22Rv1 (cell line): ENCODE measurements around the gene XCL1.

Source experiments
- ZFX ChIP-seq: fragments of 450-650 bp; IDR thresholded peaks from 2 replicates; pipeline ENCODE4 v1.6.1; 2017; ENCODE audit warnings: antibody characterized with exemption, borderline replicate concordance
- TF ChIP-seq, protein P1 (sequence below): fragments of 450-650 bp; IDR thresholded peaks from 2 replicates; pipeline ENCODE4 v1.5.1; 2017; ENCODE audit warnings: mild to moderate bottlenecking

DNA sequence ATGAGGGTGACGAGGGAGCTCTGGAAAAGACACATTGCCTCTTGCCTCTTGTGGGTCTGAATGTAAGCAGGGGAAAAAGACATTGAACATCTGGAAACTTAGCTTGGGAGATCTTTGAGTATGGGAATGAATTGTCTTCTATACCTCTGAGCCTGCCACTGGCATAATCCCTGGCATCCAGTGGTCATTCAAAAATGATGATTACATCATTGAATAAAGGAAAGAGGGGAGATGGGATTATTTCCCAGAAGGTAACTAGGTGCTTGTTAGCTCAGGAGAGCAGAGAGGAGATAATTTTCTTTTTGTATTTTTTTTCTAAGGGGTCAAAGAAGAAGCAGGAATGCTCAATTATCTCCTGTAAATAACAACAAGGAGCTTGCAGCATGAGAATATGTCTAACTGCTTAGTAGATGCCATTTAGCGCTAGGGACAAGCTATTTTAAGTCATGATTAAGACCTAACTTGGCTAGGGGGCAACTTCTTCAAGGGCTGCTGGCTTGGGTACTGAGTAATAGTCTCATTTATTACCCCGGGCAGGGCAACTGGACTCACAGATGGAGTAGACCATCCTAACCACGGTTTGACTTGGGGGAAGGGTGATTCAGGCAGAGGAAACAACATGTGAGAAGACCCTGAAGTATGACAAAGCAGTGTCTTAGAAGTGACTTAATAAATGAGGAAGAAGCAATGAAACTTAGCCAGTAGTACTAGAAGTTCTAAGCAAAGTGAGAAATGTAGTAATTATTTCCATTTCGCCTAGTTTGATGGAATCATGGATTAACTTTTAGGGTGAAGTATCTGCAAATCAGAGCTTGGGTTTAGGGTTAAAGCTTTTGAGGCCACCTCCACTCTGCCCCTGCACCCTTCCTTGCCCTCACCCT, 21.6 kb upstream of the XCL1 start:
- TF ChIP-seq, protein P1, sequence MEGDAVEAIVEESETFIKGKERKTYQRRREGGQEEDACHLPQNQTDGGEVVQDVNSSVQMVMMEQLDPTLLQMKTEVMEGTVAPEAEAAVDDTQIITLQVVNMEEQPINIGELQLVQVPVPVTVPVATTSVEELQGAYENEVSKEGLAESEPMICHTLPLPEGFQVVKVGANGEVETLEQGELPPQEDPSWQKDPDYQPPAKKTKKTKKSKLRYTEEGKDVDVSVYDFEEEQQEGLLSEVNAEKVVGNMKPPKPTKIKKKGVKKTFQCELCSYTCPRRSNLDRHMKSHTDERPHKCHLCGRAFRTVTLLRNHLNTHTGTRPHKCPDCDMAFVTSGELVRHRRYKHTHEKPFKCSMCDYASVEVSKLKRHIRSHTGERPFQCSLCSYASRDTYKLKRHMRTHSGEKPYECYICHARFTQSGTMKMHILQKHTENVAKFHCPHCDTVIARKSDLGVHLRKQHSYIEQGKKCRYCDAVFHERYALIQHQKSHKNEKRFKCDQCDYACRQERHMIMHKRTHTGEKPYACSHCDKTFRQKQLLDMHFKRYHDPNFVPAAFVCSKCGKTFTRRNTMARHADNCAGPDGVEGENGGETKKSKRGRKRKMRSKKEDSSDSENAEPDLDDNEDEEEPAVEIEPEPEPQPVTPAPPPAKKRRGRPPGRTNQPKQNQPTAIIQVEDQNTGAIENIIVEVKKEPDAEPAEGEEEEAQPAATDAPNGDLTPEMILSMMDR, result no peak
- TF ChIP-seq ZFX, result no peak
